Activated CD8-positive, alpha-beta T cell treated with anti-CD3 and anti-CD28 coated beads for 36 hours (primary cell): ENCODE measurements around the gene MRPS10. TPM values are rescaled to one million over a fixed set of nuclear protein-coding genes. Genes with fewer than 3 reads are reported as not detected.

Source experiments
- ATAC-seq: fragments of 200-7000 bp; cut with Tn5 transposase; one replicate; pipeline ENCODE4 v1.10.0; 2021; ENCODE audit warnings: mild to moderate bottlenecking, moderate library complexity
- CTCF ChIA-PET: fragments of 350-600 bp; sonication (Branson Sonifier 250); formaldehyde crosslinking; loops from one replicate; lab custom pipeline; 2021; ENCODE audit warnings: antibody characterized with exemption; lab: Charles Lee
- POLR2A ChIA-PET: fragments of 350-600 bp; sonication (Branson Sonifier 250); formaldehyde crosslinking; loops from one replicate; lab custom pipeline; 2021; ENCODE audit warnings: antibody characterized with exemption; lab: Charles Lee
- DNase-seq: peaks from one replicate; pipeline ENCODE4 v3.0.0-alpha.2; 2020
- H3K27ac Mint-ChIP-seq: one replicate; pipeline ENCODE4 v1.8.0; 2021; ENCODE audit warnings: mild to moderate bottlenecking, mixed read lengths
- H3K27me3 Mint-ChIP-seq: one replicate; pipeline ENCODE4 v1.8.0; 2021; ENCODE audit warnings: mixed read lengths
- H3K36me3 Mint-ChIP-seq: one replicate; pipeline ENCODE4 v1.8.0; 2021; ENCODE audit warnings: low read depth, mixed read lengths
- H3K4me1 Mint-ChIP-seq: one replicate; pipeline ENCODE4 v1.8.0; 2021; ENCODE audit warnings: low read depth, mixed read lengths
- H3K4me3 Mint-ChIP-seq: one replicate; pipeline ENCODE4 v1.8.0; 2021; ENCODE audit warnings: mild to moderate bottlenecking, moderate library complexity, mixed read lengths
- H3K9me3 Mint-ChIP-seq: one replicate; pipeline ENCODE4 v1.8.0; 2021; ENCODE audit warnings: mixed read lengths
- intact Hi-C: fragments of 100-400 bp; cut with micrococcal nuclease; formaldehyde crosslinking; loops from one replicate; pipeline ENCODE4 v1.10.0; 2022
- total RNA-seq, 2 experiments: library from RNA; stranded (reverse); gene quantifications; one replicate each; pipeline ENCODE4 v1.2.3, GENCODE V29; 2021
- TF ChIP-seq, protein P1 (sequence below): fragments of 200-600 bp; IDR thresholded peaks from one replicate; pipeline ENCODE4 v1.8.0; 2022; ENCODE audit warnings: antibody characterized with exemption, mild to moderate bottlenecking

The MRPS10 gene
- total RNA-seq, 2 experiments from 2014 or later, result 36.7 to 38.9 TPM

DNA sequence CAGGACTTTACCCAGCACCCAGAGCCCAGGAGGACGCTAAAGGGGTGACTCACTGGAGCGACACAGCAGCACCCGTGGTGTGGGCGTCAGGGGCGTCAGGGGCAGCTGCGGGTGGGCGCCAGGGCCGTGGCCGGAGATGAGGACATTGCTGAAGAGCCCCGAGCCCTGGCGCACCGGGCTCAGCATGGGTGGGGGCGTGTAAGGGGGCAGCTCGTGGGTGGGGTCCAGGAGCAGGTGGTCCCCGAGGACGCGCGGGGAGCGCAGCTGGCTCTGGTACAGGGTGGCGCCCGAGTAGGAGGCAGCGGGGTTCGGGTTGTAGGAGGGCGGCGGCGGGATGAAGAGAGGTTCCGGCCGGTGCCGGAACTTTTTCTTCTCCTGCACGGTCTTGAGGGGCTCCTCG is 41.6 kb upstream of the MRPS10 start:
- H3K27ac Mint-ChIP-seq, result no peak overlapping the region
- TF ChIP-seq, protein P1, sequence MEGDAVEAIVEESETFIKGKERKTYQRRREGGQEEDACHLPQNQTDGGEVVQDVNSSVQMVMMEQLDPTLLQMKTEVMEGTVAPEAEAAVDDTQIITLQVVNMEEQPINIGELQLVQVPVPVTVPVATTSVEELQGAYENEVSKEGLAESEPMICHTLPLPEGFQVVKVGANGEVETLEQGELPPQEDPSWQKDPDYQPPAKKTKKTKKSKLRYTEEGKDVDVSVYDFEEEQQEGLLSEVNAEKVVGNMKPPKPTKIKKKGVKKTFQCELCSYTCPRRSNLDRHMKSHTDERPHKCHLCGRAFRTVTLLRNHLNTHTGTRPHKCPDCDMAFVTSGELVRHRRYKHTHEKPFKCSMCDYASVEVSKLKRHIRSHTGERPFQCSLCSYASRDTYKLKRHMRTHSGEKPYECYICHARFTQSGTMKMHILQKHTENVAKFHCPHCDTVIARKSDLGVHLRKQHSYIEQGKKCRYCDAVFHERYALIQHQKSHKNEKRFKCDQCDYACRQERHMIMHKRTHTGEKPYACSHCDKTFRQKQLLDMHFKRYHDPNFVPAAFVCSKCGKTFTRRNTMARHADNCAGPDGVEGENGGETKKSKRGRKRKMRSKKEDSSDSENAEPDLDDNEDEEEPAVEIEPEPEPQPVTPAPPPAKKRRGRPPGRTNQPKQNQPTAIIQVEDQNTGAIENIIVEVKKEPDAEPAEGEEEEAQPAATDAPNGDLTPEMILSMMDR, result no peak
- no peaks in the 10 kb centered on the region for H3K27me3 Mint-ChIP-seq
- ATAC-seq, result no peak
- no peak for DNase-seq
- peaks cover 2% of the 10 kb centered on the region for H3K4me1 Mint-ChIP-seq
- intact Hi-C loops, result no loop called here
- no peak overlapping the region for H3K4me3 Mint-ChIP-seq
- H3K36me3 Mint-ChIP-seq, result peaks cover 5% of the 10 kb centered on the region
- POLR2A ChIA-PET, result no interaction called here
- CTCF ChIA-PET, result interaction anchor here (1.1 to 1.5 kb wide), 2 partner anchors 13 to 229 kb away, joined by 3 read pairs; no protein-coding TSS in a partner anchor
- no peaks in the 10 kb centered on the region for H3K9me3 Mint-ChIP-seq

DNA sequence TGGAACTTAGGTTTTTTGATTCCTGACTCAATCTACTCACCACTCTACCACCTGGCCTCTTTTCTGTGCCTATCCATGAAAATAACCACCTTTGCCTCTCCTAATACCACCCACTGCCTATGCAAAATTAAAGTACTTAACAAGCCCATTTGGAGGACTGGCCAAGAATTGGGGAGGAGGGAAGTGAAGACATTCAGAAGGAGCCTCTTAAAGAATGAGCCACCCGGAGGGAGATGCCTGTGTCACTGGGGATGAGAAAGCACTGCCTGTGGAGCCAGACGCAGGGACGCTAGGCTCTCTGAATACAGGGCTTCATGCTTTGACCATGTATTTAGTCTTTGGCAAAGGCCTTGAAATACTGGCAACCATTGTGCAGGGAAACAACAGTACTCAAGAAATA is 40.0 kb upstream of the MRPS10 start:
- H3K27ac Mint-ChIP-seq, result no peak overlapping the region
- ChIA-PET POLR2A (interaction anchor here (0.7 kb wide), 1 partner anchor 290 kb away, joined by 3 read pairs; no protein-coding TSS in a partner anchor), CTCF (interaction anchor here (0.9 to 1.4 kb wide), 4 partner anchors 26 to 305 kb away, joined by 3 to 6 read pairs (median 3); no protein-coding TSS in a partner anchor)
- TF ChIP-seq, protein P1, result no peak
- no peaks in the 10 kb centered on the region for H3K9me3 Mint-ChIP-seq
- intact Hi-C loops, result no loop called here
- H3K36me3 Mint-ChIP-seq, result peaks cover 2% of the 10 kb centered on the region
- no peaks in the 10 kb centered on the region for H3K27me3 Mint-ChIP-seq
- ATAC-seq, result no peak
- no peak for DNase-seq
- H3K4me1 Mint-ChIP-seq, result peaks cover 2% of the 10 kb centered on the region
- H3K4me3 Mint-ChIP-seq, result no peak overlapping the region

DNA sequence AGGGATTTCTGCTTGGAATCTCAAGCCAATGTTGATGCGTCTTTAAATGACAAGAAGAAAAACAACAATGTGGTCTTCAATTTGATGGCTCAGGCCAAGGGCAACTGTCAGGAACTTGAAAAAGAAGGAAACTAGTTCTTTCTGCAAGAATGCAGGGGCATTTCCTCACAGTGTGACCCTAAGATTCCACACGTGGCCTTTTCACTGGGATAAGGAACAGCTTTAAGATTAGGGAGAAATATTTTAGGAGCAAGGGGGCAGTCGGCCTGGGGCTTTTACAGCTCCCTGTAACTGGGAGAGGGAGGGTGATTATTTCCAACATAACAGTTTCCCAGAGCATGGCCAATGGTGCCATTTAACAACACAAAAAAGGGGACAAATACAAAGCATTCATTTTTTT is 39.4 kb upstream of the MRPS10 start:
- Mint-ChIP-seq H3K4me1 (peaks cover 2% of the 10 kb centered on the region), H3K27ac (no peak overlapping the region), H3K9me3 (no peaks in the 10 kb centered on the region), H3K36me3 (peaks cover 2% of the 10 kb centered on the region), H3K4me3 (no peak overlapping the region), H3K27me3 (no peaks in the 10 kb centered on the region)
- TF ChIP-seq, protein P1, result no peak
- ChIA-PET CTCF (interaction anchor here (0.9 to 1.0 kb wide), 3 partner anchors 25 to 356 kb away, joined by 3 read pairs; no protein-coding TSS in a partner anchor), POLR2A (no interaction called here)
- DNase-seq, result no peak
- ATAC-seq, result no peak
- intact Hi-C loops, result no loop called here

DNA sequence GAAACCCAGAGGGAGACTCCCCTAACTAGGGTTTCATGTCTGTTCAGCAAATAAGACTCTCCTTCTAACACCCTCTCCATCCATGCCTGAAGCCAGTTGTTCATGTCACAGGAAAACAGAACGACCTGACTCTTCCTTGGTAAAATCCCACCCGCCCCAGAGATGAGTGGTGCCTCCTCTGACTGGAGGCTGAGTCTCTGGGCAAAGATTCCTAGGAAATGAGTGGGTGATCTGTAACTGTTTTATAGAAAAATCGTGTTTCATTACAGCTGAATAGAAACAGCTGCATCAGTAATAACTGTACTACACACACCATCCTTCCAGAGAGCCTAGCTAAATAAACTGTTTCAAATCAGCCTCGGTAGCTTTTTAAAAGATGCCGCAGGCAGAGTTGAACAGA is 37.4 kb upstream of the MRPS10 start:
- intact Hi-C loops, result no loop called here
- no peak overlapping the region for H3K4me3 Mint-ChIP-seq
- CTCF ChIA-PET, result interaction anchor here (1.3 to 1.6 kb wide), 2 partner anchors 55 to 292 kb away, joined by 5 to 12 read pairs; no protein-coding TSS in a partner anchor
- no peak overlapping the region for H3K27ac Mint-ChIP-seq
- DNase-seq (no peak), ATAC-seq (no peak)
- H3K4me1 Mint-ChIP-seq, result no peaks in the 10 kb centered on the region
- H3K9me3 Mint-ChIP-seq, result no peaks in the 10 kb centered on the region
- TF ChIP-seq, protein P1, result no peak
- peaks cover 2% of the 10 kb centered on the region for H3K36me3 Mint-ChIP-seq
- POLR2A ChIA-PET, result no interaction called here
- H3K27me3 Mint-ChIP-seq, result no peaks in the 10 kb centered on the region

DNA sequence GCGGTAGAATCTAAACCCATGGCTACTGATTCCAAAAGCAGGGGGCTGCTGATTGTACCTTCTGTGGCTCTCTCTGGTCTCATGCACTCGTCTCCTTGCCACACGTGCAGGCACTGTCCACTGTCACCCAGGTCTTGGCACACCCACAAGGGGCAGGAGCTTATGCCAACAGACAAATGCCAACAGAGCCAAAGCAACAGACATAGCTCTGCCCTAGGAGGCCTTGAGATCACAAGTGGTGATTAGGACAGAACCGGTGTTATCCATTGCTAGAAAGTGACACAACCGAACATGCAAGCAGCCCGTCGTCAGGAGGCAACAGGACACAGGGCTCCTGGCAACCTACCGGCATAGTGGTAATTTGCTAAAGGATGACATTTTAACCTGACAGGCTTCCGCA is 36.8 kb upstream of the MRPS10 start:
- intact Hi-C loops, result no loop called here
- CTCF ChIA-PET, result interaction anchor here (1.3 to 1.6 kb wide), 2 partner anchors 56 to 293 kb away, joined by 5 to 12 read pairs; no protein-coding TSS in a partner anchor
- Mint-ChIP-seq H3K36me3 (peaks cover 2% of the 10 kb centered on the region), H3K27me3 (no peaks in the 10 kb centered on the region), H3K4me1 (no peaks in the 10 kb centered on the region), H3K27ac (no peak overlapping the region), H3K4me3 (no peak overlapping the region), H3K9me3 (no peaks in the 10 kb centered on the region)
- ATAC-seq, result no peak
- POLR2A ChIA-PET, result no interaction called here
- DNase-seq, result no peak
- TF ChIP-seq, protein P1, result no peak
